ENCODE measurements around the gene KCNAB3. TPM values are rescaled to one million over a fixed set of nuclear protein-coding genes. Genes with fewer than 3 reads are reported as not detected.

The KCNAB3 gene
- total and polyA plus RNA-seq, 2 donors (not counting 1 experiment from before 2014, with no cell fraction given): 0.33 to 0.69 TPM

DNA sequence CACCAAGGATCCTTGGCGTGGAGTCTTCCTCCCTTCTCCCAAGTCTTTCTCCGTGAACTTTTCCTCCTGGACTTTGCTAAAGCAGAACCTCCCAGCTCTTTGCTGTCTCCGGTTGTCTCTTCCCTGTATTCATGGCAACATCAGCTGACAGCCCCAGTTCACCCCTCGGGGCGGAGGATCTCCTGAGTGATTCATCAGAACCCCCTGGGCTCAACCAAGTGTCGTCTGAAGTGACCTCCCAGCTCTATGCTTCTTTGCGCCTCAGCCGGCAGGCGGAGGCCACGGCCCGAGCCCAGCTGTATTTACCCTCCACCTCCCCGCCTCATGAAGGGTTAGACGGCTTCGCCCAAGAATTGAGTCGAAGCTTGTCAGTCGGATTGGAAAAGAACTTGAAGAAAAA lies 3.3 kb upstream of the KCNAB3 start:
- no peaks in the 10 kb centered on the region for H4K20me1 ChIP-seq (ENCODE audit: control insufficient read depth, extremely low read depth, insufficient read depth, low read length)
- H3K36me3 ChIP-seq (ENCODE audit: control insufficient read depth, insufficient read depth, low read length): peaks cover 8% of the 10 kb centered on the region
- peak overlapping the region; percentile 94 to 97 (median 96) for H3K4me3 ChIP-seq (replicated peaks in 1 of 4; ENCODE audit: control extremely low read depth in 1 of 4, insufficient read depth in 1 of 4, low read depth in 3 of 4, low read length in 4 of 4)
- H3K27ac ChIP-seq (ENCODE audit: insufficient read depth, low read length): peak overlapping the region; percentile 96
- H3K4me2 ChIP-seq (ENCODE audit: extremely low read depth, insufficient read depth, low read length): peak overlapping the region; percentile 99
- no peaks in the 10 kb centered on the region for H3K4me1 ChIP-seq (ENCODE audit: control insufficient read depth, extremely low read depth, insufficient read depth, low read length)
- peak overlapping the region; percentile 94 for H2AFZ ChIP-seq (ENCODE audit: low read length)
- TF ChIP-seq, protein P1, sequence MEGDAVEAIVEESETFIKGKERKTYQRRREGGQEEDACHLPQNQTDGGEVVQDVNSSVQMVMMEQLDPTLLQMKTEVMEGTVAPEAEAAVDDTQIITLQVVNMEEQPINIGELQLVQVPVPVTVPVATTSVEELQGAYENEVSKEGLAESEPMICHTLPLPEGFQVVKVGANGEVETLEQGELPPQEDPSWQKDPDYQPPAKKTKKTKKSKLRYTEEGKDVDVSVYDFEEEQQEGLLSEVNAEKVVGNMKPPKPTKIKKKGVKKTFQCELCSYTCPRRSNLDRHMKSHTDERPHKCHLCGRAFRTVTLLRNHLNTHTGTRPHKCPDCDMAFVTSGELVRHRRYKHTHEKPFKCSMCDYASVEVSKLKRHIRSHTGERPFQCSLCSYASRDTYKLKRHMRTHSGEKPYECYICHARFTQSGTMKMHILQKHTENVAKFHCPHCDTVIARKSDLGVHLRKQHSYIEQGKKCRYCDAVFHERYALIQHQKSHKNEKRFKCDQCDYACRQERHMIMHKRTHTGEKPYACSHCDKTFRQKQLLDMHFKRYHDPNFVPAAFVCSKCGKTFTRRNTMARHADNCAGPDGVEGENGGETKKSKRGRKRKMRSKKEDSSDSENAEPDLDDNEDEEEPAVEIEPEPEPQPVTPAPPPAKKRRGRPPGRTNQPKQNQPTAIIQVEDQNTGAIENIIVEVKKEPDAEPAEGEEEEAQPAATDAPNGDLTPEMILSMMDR (conservative IDR thresholded peaks at IDR 0.05 in 1 of 2, IDR thresholded peaks at IDR 0.05 in 1 of 2; ENCODE audit: low read depth in 1 of 2, low read length in 2 of 2): peak; percentile 31 to 40
- no peak for TF ChIP-seq EZH2 (IDR thresholded peaks at IDR 0.05; ENCODE audit: low read length, missing control alignments)
- H3K9ac ChIP-seq (ENCODE audit: insufficient read depth, low read length): peak overlapping the region; percentile 92
- no peaks in the 10 kb centered on the region for H3K27me3 ChIP-seq (ENCODE audit: control insufficient read depth, insufficient read depth, low read length)
- peak; percentile 52 to 53 for DNase-seq (ENCODE audit: low read depth in 2 of 2)
- no peaks in the 10 kb centered on the region for H3K9me3 ChIP-seq (ENCODE audit: control insufficient read depth, insufficient read depth, low read depth, low read length)
- H3K79me2 ChIP-seq (ENCODE audit: control insufficient read depth, insufficient read depth, low read length): peaks cover 36% of the 10 kb centered on the region

DNA sequence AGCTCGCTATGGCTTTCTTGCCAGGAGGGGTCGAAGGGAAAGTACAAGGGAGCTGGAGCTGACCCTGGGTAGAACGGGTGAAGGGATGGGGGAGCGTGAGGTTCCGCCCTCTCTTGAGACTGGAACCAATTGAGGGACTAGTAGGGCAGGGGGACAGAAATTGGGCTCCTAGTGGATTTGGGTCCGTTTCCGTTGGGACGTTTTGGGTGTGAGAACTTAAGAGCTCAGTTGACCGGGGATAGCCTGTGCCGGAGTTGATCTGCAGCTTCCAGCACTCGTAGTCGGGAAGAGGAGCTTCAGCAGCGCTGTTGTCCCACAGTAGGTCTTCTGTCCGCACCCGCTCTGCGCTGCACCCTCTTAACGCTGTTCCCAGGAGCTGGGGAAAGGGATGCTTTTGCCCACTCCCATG lies 2.8 kb upstream of the KCNAB3 start:
- no peak for TF ChIP-seq EZH2 (IDR thresholded peaks at IDR 0.05; ENCODE audit: low read length, missing control alignments)
- TF ChIP-seq, protein P1 (conservative IDR thresholded peaks at IDR 0.05 in 1 of 2, IDR thresholded peaks at IDR 0.05 in 1 of 2; ENCODE audit: low read depth in 1 of 2, low read length in 2 of 2): no peak
- Histone ChIP-seq H4K20me1 (ENCODE audit: control insufficient read depth, extremely low read depth, insufficient read depth, low read length) (no peaks in the 10 kb centered on the region), H3K79me2 (ENCODE audit: control insufficient read depth, insufficient read depth, low read length) (peaks cover 36% of the 10 kb centered on the region), H3K27me3 (ENCODE audit: control insufficient read depth, insufficient read depth, low read length) (no peaks in the 10 kb centered on the region), H3K4me2 (ENCODE audit: extremely low read depth, insufficient read depth, low read length) (peak overlapping the region; percentile 99), H3K9ac (ENCODE audit: insufficient read depth, low read length) (peak overlapping the region; percentile 92), H3K4me3 (replicated peaks in 1 of 4; ENCODE audit: control extremely low read depth in 1 of 4, insufficient read depth in 1 of 4, low read depth in 3 of 4, low read length in 4 of 4) (peak overlapping the region; percentile 94 to 97 (median 96)), H3K27ac (ENCODE audit: insufficient read depth, low read length) (peak overlapping the region; percentile 96), H3K9me3 (ENCODE audit: control insufficient read depth, insufficient read depth, low read depth, low read length) (no peaks in the 10 kb centered on the region), H3K4me1 (ENCODE audit: control insufficient read depth, extremely low read depth, insufficient read depth, low read length) (no peaks in the 10 kb centered on the region), H3K36me3 (ENCODE audit: control insufficient read depth, insufficient read depth, low read length) (peaks cover 8% of the 10 kb centered on the region), H2AFZ (ENCODE audit: low read length) (peak overlapping the region; percentile 94)
- DNase-seq (ENCODE audit: low read depth in 2 of 2): peak; percentile 24 to 29

DNA sequence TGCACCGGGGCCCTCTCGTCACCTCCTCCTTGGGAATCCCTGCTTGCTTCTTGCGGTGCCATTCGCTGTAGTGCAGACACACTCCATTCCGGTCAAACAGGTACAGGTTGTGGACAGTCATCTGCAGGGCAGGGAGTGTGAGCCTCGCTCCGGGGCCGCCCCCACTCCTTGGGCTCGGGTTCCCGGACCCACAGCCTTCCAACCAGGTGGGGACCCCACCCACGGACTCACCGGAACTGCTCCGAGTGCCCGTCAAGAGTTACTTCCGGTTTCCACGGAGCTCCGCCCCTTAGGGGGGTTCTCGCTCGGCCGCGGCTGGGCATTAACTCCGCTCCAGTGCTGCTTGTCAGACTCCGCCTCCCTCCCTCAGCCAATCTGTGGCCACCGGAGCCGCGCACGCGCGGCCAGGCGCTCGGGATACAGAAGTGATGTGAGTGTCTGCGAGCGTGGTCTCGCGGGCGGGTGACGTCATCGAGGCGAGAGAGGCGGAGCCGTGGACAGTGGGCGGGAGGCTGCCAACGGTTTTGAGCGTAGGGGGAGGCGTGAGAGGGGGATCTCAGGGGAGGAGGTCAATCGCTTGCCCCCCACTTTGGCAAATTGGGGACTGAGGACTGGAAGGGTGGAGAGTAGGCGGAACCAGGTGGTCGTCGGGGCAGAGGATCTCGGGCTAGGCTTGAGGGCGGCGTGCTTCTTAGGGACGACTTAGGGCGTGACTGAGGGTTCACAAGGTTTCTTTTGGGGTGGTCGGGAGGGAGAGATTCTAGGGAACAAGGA lies 2.2 kb upstream of the KCNAB3 start, which contains the start of the genes CNTROB and TRAPPC1:
Gene CNTROB, plus strand, starts transcription at position 498 of the 774 bp plus-strand sequence. CDS start 874 bp downstream, outside the sequence.
Gene TRAPPC1, minus strand, starts transcription at position 238 of the 774 bp plus-strand sequence. Its CDS starts 117 bp downstream, at position 121.
- Histone ChIP-seq H3K9ac (ENCODE audit: insufficient read depth, low read length) (peak within 1 kb of the TSS; percentile 92), H3K4me1 (ENCODE audit: control insufficient read depth, extremely low read depth, insufficient read depth, low read length) (no peaks in the 10 kb centered on the region), H3K27ac (ENCODE audit: insufficient read depth, low read length) (peak within 1 kb of the TSS; percentile 96), H3K4me2 (ENCODE audit: extremely low read depth, insufficient read depth, low read length) (peak within 1 kb of the TSS; percentile 99), H4K20me1 (ENCODE audit: control insufficient read depth, extremely low read depth, insufficient read depth, low read length) (no peaks in the 10 kb centered on the region), H3K79me2 (ENCODE audit: control insufficient read depth, insufficient read depth, low read length) (peaks cover 36% of the 10 kb centered on the region), H3K4me3 (replicated peaks in 1 of 4; ENCODE audit: control extremely low read depth in 1 of 4, insufficient read depth in 1 of 4, low read depth in 3 of 4, low read length in 4 of 4) (peak within 1 kb of the TSS; percentile 94 to 97 (median 96)), H3K9me3 (ENCODE audit: control insufficient read depth, insufficient read depth, low read depth, low read length) (no peaks in the 10 kb centered on the region), H3K27me3 (ENCODE audit: control insufficient read depth, insufficient read depth, low read length) (no peaks in the 10 kb centered on the region), H2AFZ (ENCODE audit: low read length) (peak within 1 kb of the TSS; percentile 94), H3K36me3 (ENCODE audit: control insufficient read depth, insufficient read depth, low read length) (peaks cover 6% of the 10 kb centered on the region)
- DNase-seq (ENCODE audit: low read depth in 2 of 2): peak; percentile 98 to 99
- TF ChIP-seq EZH2 (IDR thresholded peaks at IDR 0.05; ENCODE audit: low read length, missing control alignments): no peak
- TF ChIP-seq, protein P1 (conservative IDR thresholded peaks at IDR 0.05 in 1 of 2, IDR thresholded peaks at IDR 0.05 in 1 of 2; ENCODE audit: low read depth in 1 of 2, low read length in 2 of 2): no peak
